ENCODE measurements around the gene TMCO6. TPM values are rescaled to one million over a fixed set of nuclear protein-coding genes. Genes with fewer than 3 reads are reported as not detected.

TMCO6 gene
- total RNA-seq (2021; fragmentation: NEBNext Ultra II Directional; extraction: Animal tissue kit (Norgen Biotek cat#: 25700)) = 21.9 and 29.0 TPM in 2 replicates
- 40.9 and 53.6 TPM in 2 replicates for polyA plus RNA-seq (2011; rRNA removed)
- polyA plus RNA-seq (2011; cell fraction: cytosol; rRNA removed) = 60.7 TPM
- polyA plus RNA-seq (2011; cell fraction: nucleus; rRNA removed) = 150 TPM
- 18.6 to 36.7 TPM (median 30.0 TPM) in 4 replicates for polyA plus RNA-seq (2012, experiment 1 of 2)
- polyA plus RNA-seq (2012, experiment 2 of 2) = 23.3 TPM
- polyA plus RNA-seq (2013, experiment 1 of 2) = 21.1 TPM
- 20.3 TPM for polyA plus RNA-seq (2013, experiment 2 of 2)
- polyA minus RNA-seq (2011; rRNA and poly(A)+ RNA removed) = 28.2 and 35.4 TPM in 2 replicates
- polyA minus RNA-seq (2011; cell fraction: cytosol; rRNA and poly(A)+ RNA removed) = 10.3 TPM
- 49.2 TPM for polyA minus RNA-seq (2011; cell fraction: nucleus; rRNA and poly(A)+ RNA removed)
- long read RNA-seq, experiment 1, transcript TMCO6-203 (12 exons, 1,887 nt) = major isoform, 6 of 12 reads
- long read RNA-seq, experiment 1, partial matches to known transcripts = 5 of 12 reads
- long read RNA-seq, experiment 1, other reads (novel, unspliced or antisense) = 1 of 12 reads
- long read RNA-seq, experiment 2, partial matches to known transcripts = 0 of 2 reads
- long read RNA-seq, experiment 2, other reads (novel, unspliced or antisense) = 0 of 2 reads

- peak within 1 kb of the TSS; percentile 85 to 100 for H3K4me2 ChIP-seq (ENCODE audit: insufficient read depth in 1 of 2, low read depth in 2 of 2, low read length in 2 of 2)
- peak within 1 kb of the TSS; percentile 83 for H4K5ac ChIP-seq (ENCODE audit: insufficient read length, low read depth, low read length)
- no peaks in the 10 kb centered on the region for H3K27me3 ChIP-seq (replicated peaks in 1 of 4; ENCODE audit: control insufficient read depth in 3 of 4, extremely low read depth in 1 of 4, insufficient read depth in 3 of 4, low read length in 3 of 4)
- H2BK12ac ChIP-seq (ENCODE audit: low read depth, low read length) = peak within 1 kb of the TSS; percentile 27; the same call in 1 of the 2 replicates
- no peak for FAIRE-seq
- peak within 1 kb of the TSS; percentile 75 for H3K56ac ChIP-seq (replicated peaks; ENCODE audit: insufficient read length, low read depth, low read length)
- peak within 1 kb of the TSS; percentile 82 for H4K91ac ChIP-seq (replicated peaks; ENCODE audit: insufficient read length, low read length)
- no peaks in the 10 kb centered on the region; the same call in 1 of the 2 replicates for H3K79me1 ChIP-seq (ENCODE audit: low read depth, low read length)
- peak within 1 kb of the TSS; percentile 91 for H3K18ac ChIP-seq (ENCODE audit: extremely low read depth, low read length)
- H3K79me2 ChIP-seq (ENCODE audit: control insufficient read depth in 1 of 2, insufficient read depth in 2 of 2, low read length in 2 of 2) = peaks cover 0 to 5% of the 10 kb centered on the region in 2 experiments; a peak in 1 of 4 replicates
- H2BK5ac ChIP-seq (ENCODE audit: low read depth, low read length) = peak within 1 kb of the TSS; percentile 87
- ChIA-PET CTCF (ENCODE audit: partially characterized antibody) (interaction anchor here (0.7 to 2.7 kb wide), 15 partner anchors 8 to 255 kb away, joined by 3 to 8 read pairs (median 3); partner anchors contain the start of genes EIF4EBP3, HARS1, IK and NDUFA2), POLR2A (ENCODE audit: partially characterized antibody) (interaction anchor here (0.8 to 2.7 kb wide), 9 partner anchors 8 to 92 kb away, joined by 3 to 27 read pairs (median 4); partner anchors contain the start of genes EIF4EBP3, IK, NDUFA2 and SRA1)
- H3K9ac ChIP-seq (replicated peaks in 1 of 4; ENCODE audit: extremely low read depth in 1 of 4, low read depth in 3 of 4, low read length in 3 of 4) = peak within 1 kb of the TSS; percentile 67 to 91 (median 80)
- peak within 1 kb of the TSS; percentile 91 for H3K4ac ChIP-seq (replicated peaks; ENCODE audit: insufficient read length, low read depth, low read length)
- H4K20me1 ChIP-seq (replicated peaks in 1 of 2; ENCODE audit: control insufficient read depth in 1 of 2, insufficient read depth in 2 of 2, low read length in 2 of 2) = peaks cover 0 to 3% of the 10 kb centered on the region in 2 experiments
- H3K4me3 ChIP-seq (ENCODE audit: extremely low read depth in 1 of 4, insufficient read depth in 2 of 4, low read depth in 3 of 4, low read length in 4 of 4) = peak within 1 kb of the TSS; percentile 85 to 91 (median 86)
- no peak within 1 kb of the TSS for H2BK120ac ChIP-seq (replicated peaks; ENCODE audit: low read depth, low read length)
- peak within 1 kb of the TSS; percentile 96 for H2AFZ ChIP-seq (ENCODE audit: low read length)
- 3% methylated on average over 41 of the region's 63 CpGs; no CpG with 5 or more reads in 1 of the 2 experiments for WGBS, 2 experiments (ENCODE audit: extremely low coverage in 1 of 2, insufficient coverage in 1 of 2, insufficient read length in 1 of 2, insufficient replicate concordance in 2 of 2, low coverage in 1 of 2, low lambda C conversion rate in 2 of 2, missing lambda C conversion rate in 1 of 2)
- peaks cover 0 to 4% (median 3%) of the 10 kb centered on the region in 4 experiments; a peak in 4 of 7 replicates for H3K4me1 ChIP-seq (replicated peaks in 1 of 4; ENCODE audit: control insufficient read depth in 3 of 4, insufficient read depth in 4 of 4, low read length in 3 of 4)
- H3K23ac ChIP-seq (ENCODE audit: insufficient read length) = no peak within 1 kb of the TSS
- peak within 1 kb of the TSS; percentile 72 for H2BK15ac ChIP-seq (ENCODE audit: low read length)
- H3K14ac ChIP-seq (ENCODE audit: insufficient read length) = peak within 1 kb of the TSS; percentile 27
- peak; percentile 86 to 95 for DNase-seq (ENCODE audit: low read depth in 1 of 2, low spot score in 2 of 2)
- H3K9me3 ChIP-seq (ENCODE audit: insufficient read depth in 2 of 2, low read depth in 1 of 2, low read length in 1 of 2) = no peaks in the 10 kb centered on the region
- peak within 1 kb of the TSS; percentile 93 for H4K8ac ChIP-seq (ENCODE audit: extremely low read depth, insufficient read depth, low read length)
- no peak within 1 kb of the TSS; the same call in 1 of the 2 replicates for H2AK5ac ChIP-seq (ENCODE audit: low read depth, low read length)
- peaks cover 4 to 26% (median 15%) of the 10 kb centered on the region in 4 experiments; a peak in 7 of 8 replicates for H3K36me3 ChIP-seq (ENCODE audit: control insufficient read depth in 2 of 4, insufficient read depth in 4 of 4, low read length in 3 of 4)
- peaks cover 6% of the 10 kb centered on the region; the same call in 1 of the 2 replicates for H3K23me2 ChIP-seq (ENCODE audit: low read depth, low read length)
- H3K27ac ChIP-seq (ENCODE audit: low read depth, low read length) = peak within 1 kb of the TSS; percentile 71
- no peak within 1 kb of the TSS for H2BK20ac ChIP-seq (ENCODE audit: low read length)
- no peak for TF ChIP-seq TCF12 (IDR thresholded peaks at IDR 0.05; ENCODE audit: low read depth, low read length)
- TF ChIP-seq, protein P1, sequence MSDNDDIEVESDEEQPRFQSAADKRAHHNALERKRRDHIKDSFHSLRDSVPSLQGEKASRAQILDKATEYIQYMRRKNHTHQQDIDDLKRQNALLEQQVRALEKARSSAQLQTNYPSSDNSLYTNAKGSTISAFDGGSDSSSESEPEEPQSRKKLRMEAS (IDR thresholded peaks at IDR 0.05) = peak; percentile 84
- peak; percentile 24; the same call in 1 of the 2 replicates for TF ChIP-seq SP1 (IDR thresholded peaks at IDR 0.05; ENCODE audit: low read depth, low read length)
- TF ChIP-seq ASH2L (IDR thresholded peaks at IDR 0.05; ENCODE audit: low read length) = peak; percentile 71
- TF ChIP-seq RAD21 (IDR thresholded peaks at IDR 0.05 in 1 of 2, conservative IDR thresholded peaks at IDR 0.05 in 1 of 2; ENCODE audit: low read depth in 2 of 2, low read length in 2 of 2) = peak; percentile 51 to 60
- 0 out of 2 replicates have a peak, but pooled peaks have one; percentile 31 for TF ChIP-seq CREB1 (IDR thresholded peaks at IDR 0.05)
- no peak for TF ChIP-seq SAP30 (IDR thresholded peaks at IDR 0.05; ENCODE audit: insufficient read depth, insufficient replicate concordance, low read length)
Observed at GRCh38 chr5:140639148-140639981, at the start of gene TMCO6. Gene TMCO6 (plus strand): TSS chr5:140639451. CDS start chr5:140639528, 77 bp downstream.

Data from H1 (cell line).